OCI-LY7 (cell line): ENCODE results near the gene REV3L. TPM values are rescaled to one million over a fixed set of nuclear protein-coding genes. Genes with fewer than 3 reads are reported as not detected.
"Not testable (repeated sequence)": the region's sequence is repeated elsewhere in the genome, so short reads cannot be mapped to it uniquely, and the experiment has no call there.

Experiments used
- BruUV-seq: library from RNA; stranded (reverse); fragments of 400-500 nt; replicated peaks from 2 replicates; lab custom pipeline; 2021; lab: Mats Ljungman, UMichigan
- CTCF ChIA-PET: fragments of 300-600 bp; sonication (Branson Sonifier 250); formaldehyde crosslinking; loops from one replicate; lab custom pipeline; 2022; ENCODE audit warnings: antibody characterized with exemption; ENCODE audit not compliant: unreplicated experiment; lab: Charles Lee
- POLR2A ChIA-PET: fragments of 300-600 bp; sonication (Branson Sonifier 250); formaldehyde crosslinking; loops from one replicate; lab custom pipeline; 2022; ENCODE audit warnings: antibody characterized with exemption; lab: Charles Lee
- DNase-seq: peaks from one replicate; pipeline ENCODE4 v3.0.0-alpha.2; 2015; ENCODE audit warnings: low spot score
- H2AFZ ChIP-seq: fragments of 200-600 bp; sonication (generic), shearing (Covaris generic); 2 replicates; pipeline ENCODE4 v1.6.1; 2014; ENCODE audit warnings: mild to moderate bottlenecking, antibody characterized with exemption, low read length, moderate library complexity
- H3K27ac ChIP-seq: fragments of 200-600 bp; sonication (generic); 2 replicates; pipeline ENCODE4 v1.5.1; 2014; ENCODE audit warnings: mixed run types, low read depth, mild to moderate bottlenecking, moderate library complexity, low read length, inconsistent platforms; ENCODE audit not compliant: poor library complexity, severe bottlenecking
- H3K36me3 ChIP-seq: fragments of 200-600 bp; sonication (generic); 2 replicates; pipeline ENCODE4 v1.6.1; 2014; ENCODE audit warnings: mild to moderate bottlenecking, antibody characterized with exemption, low read length, moderate library complexity, mixed read lengths; ENCODE audit not compliant: insufficient read depth
- H3K4me1 ChIP-seq: fragments of 200-600 bp; sonication (generic); 2 replicates; pipeline ENCODE4 v1.5.1; 2014; ENCODE audit warnings: mild to moderate bottlenecking, low read length; ENCODE audit not compliant: insufficient read depth, poor library complexity, severe bottlenecking
- H3K4me2 ChIP-seq: fragments of 200-600 bp; sonication (generic); 2 replicates; pipeline ENCODE4 v1.6.1; 2014; ENCODE audit warnings: mild to moderate bottlenecking, low read length
- H3K4me3 ChIP-seq: fragments of 200-600 bp; sonication (generic); 2 replicates; pipeline ENCODE4 v1.5.1; 2014; ENCODE audit warnings: mild to moderate bottlenecking, low read depth, low read length; ENCODE audit not compliant: poor library complexity, severe bottlenecking
- H3K79me2 ChIP-seq: fragments of 200-600 bp; sonication (generic); 2 replicates; pipeline ENCODE4 v1.6.1; 2016; ENCODE audit warnings: low read depth, mild to moderate bottlenecking, low read length, moderate library complexity, mixed read lengths; ENCODE audit not compliant: insufficient read depth
- H3K9me2 ChIP-seq: fragments of 200-600 bp; sonication (generic); 2 replicates; pipeline ENCODE4 v1.6.1; 2016; ENCODE audit warnings: mild to moderate bottlenecking, low read length, mixed read lengths; ENCODE audit not compliant: insufficient read depth
- H3K9me3 ChIP-seq: fragments of 200-600 bp; sonication (generic); 2 replicates; pipeline ENCODE4 v1.6.1; 2014; ENCODE audit warnings: mild to moderate bottlenecking, mixed run types, low read length, mixed read lengths
- H4K20me1 ChIP-seq: fragments of 200-600 bp; sonication (generic); 2 replicates; pipeline ENCODE4 v1.6.1; 2014; ENCODE audit warnings: mild to moderate bottlenecking, antibody characterized with exemption, low read length, moderate library complexity, mixed read lengths; ENCODE audit not compliant: insufficient read depth
- EZH2phosphoT487 ChIP-seq: fragments of 200-600 bp; sonication (generic); IDR thresholded peaks from 2 replicates; pipeline ENCODE4 v1.6.1; 2018; ENCODE audit warnings: low read depth, borderline replicate concordance, mild to moderate bottlenecking, mixed run types, antibody characterized with exemption, low read length, moderate library complexity, mixed read lengths
- intact Hi-C: fragments of 100-400 bp; cut with micrococcal nuclease; formaldehyde crosslinking; loops from one replicate; pipeline ENCODE4 v1.10.0; 2022; ENCODE audit not compliant: unreplicated experiment
- total RNA-seq, 2 experiments: library from RNA; depleted of rRNA in 1 of 2; stranded (reverse); fragments of >200 nt in 1 of 2; shearing (Covaris generic) in 1 of 2; gene quantifications; 2 replicates each; pipeline ENCODE4 v1.2.3, GENCODE V29; 2014 to 2022

The REV3L gene
- total RNA-seq, 2 experiments from 2014 or later = 24.8 to 33.4 TPM

- H2AFZ ChIP-seq = no peak overlapping the region
- intact Hi-C loops = no loop called here
- H3K4me3 ChIP-seq = no peak overlapping the region
- H3K4me1 ChIP-seq = no peaks in the 10 kb centered on the region
- H3K79me2 ChIP-seq = no peaks in the 10 kb centered on the region
- DNase-seq = no peak
- no peaks in the 10 kb centered on the region for H3K9me2 ChIP-seq
- no peaks in the 10 kb centered on the region for H4K20me1 ChIP-seq
- no peaks in the 10 kb centered on the region for H3K9me3 ChIP-seq
- H3K4me2 ChIP-seq = no peak overlapping the region
- no TSS peak for BruUV-seq
- no peak for TF ChIP-seq EZH2phosphoT487
- no peaks in the 10 kb centered on the region for H3K36me3 ChIP-seq
- POLR2A ChIA-PET = interaction anchor here (0.6 to 1.3 kb wide), 3 partner anchors 19 to 580 kb away, joined by 3 to 4 read pairs (median 4); no protein-coding TSS in a partner anchor
- CTCF ChIA-PET = no interaction called here
- H3K27ac ChIP-seq = no peak overlapping the region
These were observed 32.2 kb upstream of the REV3L start for GRCh38 chr6:111515259-111515658.

- CTCF ChIA-PET, H3K9me2 ChIP-seq, H3K4me3 ChIP-seq, H3K79me2 ChIP-seq, H3K4me1 ChIP-seq, BruUV-seq, H2AFZ ChIP-seq, DNase-seq, H3K4me2 ChIP-seq, intact Hi-C loops, H4K20me1 ChIP-seq, H3K9me3 ChIP-seq, H3K36me3 ChIP-seq, H3K27ac ChIP-seq: not testable (repeated sequence)
- POLR2A ChIA-PET = interaction anchor here (1.3 kb wide), 1 partner anchor 36 kb away, joined by 4 read pairs; no protein-coding TSS in a partner anchor
These were observed 31.5 kb upstream of the REV3L start for GRCh38 chr6:111514531-111514930.

GRCh38 chr6:111507219-111507618, 24.2 kb upstream of the REV3L start:
- H2AFZ ChIP-seq, H3K9me2 ChIP-seq, POLR2A ChIA-PET, H3K4me1 ChIP-seq, H3K9me3 ChIP-seq, DNase-seq, H4K20me1 ChIP-seq, intact Hi-C loops, BruUV-seq, H3K36me3 ChIP-seq, H3K4me3 ChIP-seq, CTCF ChIA-PET, H3K27ac ChIP-seq, H3K4me2 ChIP-seq: not testable (repeated sequence)
- peaks cover 19% of the 10 kb centered on the region; the same call in 1 of the 2 replicates for H3K79me2 ChIP-seq

- POLR2A ChIA-PET, H2AFZ ChIP-seq, H4K20me1 ChIP-seq, BruUV-seq, DNase-seq, H3K27ac ChIP-seq, intact Hi-C loops, H3K36me3 ChIP-seq, H3K4me2 ChIP-seq, H3K4me1 ChIP-seq, H3K4me3 ChIP-seq, CTCF ChIA-PET, H3K9me2 ChIP-seq, H3K9me3 ChIP-seq: not testable (repeated sequence)
- peaks cover 31% of the 10 kb centered on the region for H3K79me2 ChIP-seq
These were observed 22.5 kb upstream of the REV3L start for GRCh38 chr6:111505498-111505897.
